Measurements from ENCODE around the gene SEPSECS. TPM values are rescaled to one million over a fixed set of nuclear protein-coding genes. Genes with fewer than 3 reads are reported as not detected.

The SEPSECS gene
- total RNA-seq, 2 experiments from 2014 or later, result 18.5 to 18.7 TPM

DNA sequence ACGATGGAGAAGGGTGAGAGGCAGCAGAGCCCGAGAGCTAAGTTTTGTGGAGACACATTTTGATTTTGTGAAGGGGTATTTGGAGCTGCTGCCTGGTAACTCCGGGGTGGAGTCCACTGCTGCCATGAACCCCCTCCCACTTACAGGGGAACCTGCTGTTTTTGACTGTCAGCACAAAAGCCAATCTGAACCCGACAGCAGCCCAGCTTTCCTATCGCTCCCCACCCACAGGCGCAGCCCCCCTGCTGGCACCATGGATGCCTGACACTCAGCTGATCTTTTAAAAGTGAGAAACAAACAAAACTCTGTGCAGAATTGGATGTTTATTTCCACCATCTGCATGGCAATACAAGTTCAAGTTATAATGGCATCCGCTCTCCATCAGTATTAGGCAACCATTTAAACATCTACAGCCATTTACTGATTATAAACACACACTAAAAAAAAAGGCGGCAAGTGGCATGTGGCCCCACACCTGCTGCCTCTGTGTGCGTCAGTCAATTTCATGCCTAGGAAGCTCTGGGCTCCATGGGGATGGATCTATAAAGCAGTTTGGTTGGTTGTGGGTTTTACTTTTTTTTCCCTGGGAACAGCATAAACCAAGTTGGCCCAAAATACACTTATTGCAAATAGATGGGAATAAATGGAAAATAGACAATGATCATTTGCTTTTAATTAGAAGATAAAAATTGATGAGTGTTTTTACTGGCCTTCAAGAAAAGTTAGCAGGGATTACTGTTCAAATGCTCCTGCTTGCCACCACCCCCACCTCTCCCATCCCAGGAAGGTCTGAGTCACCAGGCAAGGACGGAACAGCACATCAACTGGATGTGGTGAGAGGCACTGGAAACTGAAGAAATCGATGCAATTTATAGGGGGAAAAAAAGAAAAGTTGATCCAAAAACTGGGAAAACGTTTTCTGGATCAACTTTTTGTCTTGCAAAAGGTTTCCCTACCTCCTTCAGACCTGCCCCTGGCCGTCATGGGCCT, 46.0 kb downstream of the SEPSECS start:
- no peaks in the 10 kb centered on the region for H3K9me3 Mint-ChIP-seq
- no peak overlapping the region for H3K4me3 ChIP-seq (ENCODE audit: low read length)
- no peaks in the 10 kb centered on the region for H3K27me3 Mint-ChIP-seq
- no peaks in the 10 kb centered on the region for H3K4me1 ChIP-seq (ENCODE audit: insufficient read depth, low read length)
- H3K36me3 Mint-ChIP-seq (ENCODE audit: low read depth), result no peaks in the 10 kb centered on the region
- no peak overlapping the region for H3K4me3 Mint-ChIP-seq
- H3K9me3 ChIP-seq (ENCODE audit: control insufficient read depth in 1 of 2, insufficient read depth in 1 of 2, low read length in 2 of 2), result no peaks in the 10 kb centered on the region
- H3K27ac Mint-ChIP-seq, result no peak overlapping the region
- no peaks in the 10 kb centered on the region for H3K36me3 ChIP-seq (ENCODE audit: insufficient read depth, low read length)
- H3K27me3 ChIP-seq (ENCODE audit: control insufficient read depth in 1 of 2, insufficient read depth in 2 of 2, low read length in 2 of 2), result no peaks in the 10 kb centered on the region
- TF ChIP-seq, protein P1, sequence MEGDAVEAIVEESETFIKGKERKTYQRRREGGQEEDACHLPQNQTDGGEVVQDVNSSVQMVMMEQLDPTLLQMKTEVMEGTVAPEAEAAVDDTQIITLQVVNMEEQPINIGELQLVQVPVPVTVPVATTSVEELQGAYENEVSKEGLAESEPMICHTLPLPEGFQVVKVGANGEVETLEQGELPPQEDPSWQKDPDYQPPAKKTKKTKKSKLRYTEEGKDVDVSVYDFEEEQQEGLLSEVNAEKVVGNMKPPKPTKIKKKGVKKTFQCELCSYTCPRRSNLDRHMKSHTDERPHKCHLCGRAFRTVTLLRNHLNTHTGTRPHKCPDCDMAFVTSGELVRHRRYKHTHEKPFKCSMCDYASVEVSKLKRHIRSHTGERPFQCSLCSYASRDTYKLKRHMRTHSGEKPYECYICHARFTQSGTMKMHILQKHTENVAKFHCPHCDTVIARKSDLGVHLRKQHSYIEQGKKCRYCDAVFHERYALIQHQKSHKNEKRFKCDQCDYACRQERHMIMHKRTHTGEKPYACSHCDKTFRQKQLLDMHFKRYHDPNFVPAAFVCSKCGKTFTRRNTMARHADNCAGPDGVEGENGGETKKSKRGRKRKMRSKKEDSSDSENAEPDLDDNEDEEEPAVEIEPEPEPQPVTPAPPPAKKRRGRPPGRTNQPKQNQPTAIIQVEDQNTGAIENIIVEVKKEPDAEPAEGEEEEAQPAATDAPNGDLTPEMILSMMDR (IDR thresholded peaks at IDR 0.05), result no peak
- CTCF ChIA-PET, result no interaction called here
- no peak for DNase-seq
- H3K4me1 Mint-ChIP-seq (ENCODE audit: low read depth), result no peaks in the 10 kb centered on the region
- H3K27ac ChIP-seq (ENCODE audit: low read depth in 1 of 2, low read length in 2 of 2), result no peak overlapping the region
- ATAC-seq (ENCODE audit: poor library complexity), result no peak
- intact Hi-C loops (cut with DNase I, micrococcal nuclease), result no loop called here
- POLR2A ChIA-PET, result no interaction called here

DNA sequence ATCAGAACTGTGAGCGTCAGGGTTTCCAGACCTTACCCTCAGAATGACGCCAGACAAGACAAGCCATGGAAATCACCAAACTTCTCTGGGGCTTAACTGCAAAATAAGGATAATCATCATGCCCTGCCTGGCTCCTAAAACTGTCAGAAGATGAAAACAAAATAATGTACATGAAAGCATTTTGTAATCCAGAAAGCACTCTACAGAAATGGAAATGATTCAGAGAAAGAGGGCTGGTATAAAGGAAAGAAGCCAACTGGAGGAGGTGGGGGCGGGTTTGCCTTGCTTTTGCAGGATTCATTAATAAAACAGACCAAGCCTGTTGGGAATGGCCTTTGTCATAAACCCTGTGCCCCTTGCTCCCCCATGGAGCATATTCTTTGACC, 47.3 kb downstream of the SEPSECS start:
- intact Hi-C loops (cut with DNase I, micrococcal nuclease), result no loop called here
- H3K9me3 Mint-ChIP-seq, result peaks cover 2% of the 10 kb centered on the region
- ATAC-seq (ENCODE audit: poor library complexity) (no peak), DNase-seq (no peak)
- CTCF ChIA-PET, result no interaction called here
- H3K4me1 Mint-ChIP-seq (ENCODE audit: low read depth), result no peaks in the 10 kb centered on the region
- TF ChIP-seq, protein P1 (IDR thresholded peaks at IDR 0.05), result no peak
- H3K4me3 ChIP-seq (ENCODE audit: low read length), result no peak overlapping the region
- no peaks in the 10 kb centered on the region for H3K27me3 Mint-ChIP-seq
- H3K36me3 Mint-ChIP-seq (ENCODE audit: low read depth), result no peaks in the 10 kb centered on the region
- no peak overlapping the region for H3K4me3 Mint-ChIP-seq
- no peak overlapping the region for H3K27ac ChIP-seq (ENCODE audit: low read depth in 1 of 2, low read length in 2 of 2)
- no peaks in the 10 kb centered on the region for H3K36me3 ChIP-seq (ENCODE audit: insufficient read depth, low read length)
- H3K27me3 ChIP-seq (ENCODE audit: control insufficient read depth in 1 of 2, insufficient read depth in 2 of 2, low read length in 2 of 2), result no peaks in the 10 kb centered on the region
- H3K9me3 ChIP-seq (ENCODE audit: control insufficient read depth in 1 of 2, insufficient read depth in 1 of 2, low read length in 2 of 2), result peaks cover 0 to 3% of the 10 kb centered on the region in 2 experiments
- H3K4me1 ChIP-seq (ENCODE audit: insufficient read depth, low read length), result no peaks in the 10 kb centered on the region
- no peak overlapping the region for H3K27ac Mint-ChIP-seq
- POLR2A ChIA-PET, result no interaction called here

DNA sequence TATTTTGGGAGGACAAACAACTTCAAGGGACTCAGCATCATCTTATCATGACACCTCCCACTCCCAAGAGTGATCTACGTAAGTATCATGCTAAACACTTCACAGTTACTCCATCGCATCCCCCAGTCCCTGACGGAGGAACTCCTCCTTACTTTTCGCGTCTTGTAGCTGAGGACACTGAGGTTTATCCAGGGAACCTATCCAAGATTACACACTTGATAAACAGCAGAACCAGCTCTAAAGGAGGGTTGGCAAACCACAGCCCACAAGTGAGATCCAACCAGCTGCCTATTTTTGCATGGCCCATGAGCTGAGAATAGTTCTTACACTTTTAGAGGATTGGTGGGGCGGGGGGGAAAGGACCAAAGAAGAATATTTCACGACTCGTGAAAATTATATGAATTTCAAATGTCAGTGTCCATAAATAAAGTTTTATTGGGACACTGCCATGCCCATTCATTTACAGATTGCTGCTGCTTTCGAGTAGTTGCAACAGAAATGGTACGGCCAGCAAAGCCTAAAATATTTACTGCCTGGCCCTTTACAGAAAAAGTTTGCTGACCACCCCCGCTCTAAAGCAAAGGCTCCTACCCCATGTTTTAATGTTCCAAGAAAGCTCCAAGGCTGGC, 47.8 kb downstream of the SEPSECS start:
- ATAC-seq (ENCODE audit: poor library complexity), result no peak
- Histone ChIP-seq H3K27ac (ENCODE audit: low read depth in 1 of 2, low read length in 2 of 2) (no peak overlapping the region), H3K4me1 (ENCODE audit: insufficient read depth, low read length) (no peaks in the 10 kb centered on the region), H3K4me3 (ENCODE audit: low read length) (no peak overlapping the region), H3K9me3 (ENCODE audit: control insufficient read depth in 1 of 2, insufficient read depth in 1 of 2, low read length in 2 of 2) (peaks cover 0 to 3% of the 10 kb centered on the region in 2 experiments), H3K36me3 (ENCODE audit: insufficient read depth, low read length) (no peaks in the 10 kb centered on the region), H3K27me3 (ENCODE audit: control insufficient read depth in 1 of 2, insufficient read depth in 2 of 2, low read length in 2 of 2) (no peaks in the 10 kb centered on the region)
- peaks cover 2% of the 10 kb centered on the region for H3K9me3 Mint-ChIP-seq
- H3K27ac Mint-ChIP-seq, result no peak overlapping the region
- H3K27me3 Mint-ChIP-seq, result no peaks in the 10 kb centered on the region
- no peak for DNase-seq
- POLR2A ChIA-PET, result no interaction called here
- no peak overlapping the region for H3K4me3 Mint-ChIP-seq
- no peaks in the 10 kb centered on the region for H3K4me1 Mint-ChIP-seq (ENCODE audit: low read depth)
- CTCF ChIA-PET, result no interaction called here
- intact Hi-C loops (cut with DNase I, micrococcal nuclease), result no loop called here
- no peaks in the 10 kb centered on the region for H3K36me3 Mint-ChIP-seq (ENCODE audit: low read depth)
- TF ChIP-seq, protein P1 (IDR thresholded peaks at IDR 0.05), result no peak
